GM23338 (cell line): ENCODE measurements around the gene PDE4D. TPM values are rescaled to one million over a fixed set of nuclear protein-coding genes. Genes with fewer than 3 reads are reported as not detected.

ENCODE experiments used
- CREB1 ChIP-seq: fragments of 250-450 bp; sonication (Bioruptor Pico); IDR thresholded peaks from 2 replicates; pipeline ENCODE4 v1.5.0; 2020; ENCODE audit warnings: low read depth, mild to moderate bottlenecking, moderate library complexity
- CTCF ChIP-seq, 2 experiments: fragments of 200-600 bp in 1 of 2; sonication (generic) in 1 of 2; conservative IDR thresholded peaks; 2 replicates each; pipeline versions ENCODE4 v1.5.1 to v1.6.1; 2016 to 2017; ENCODE audit warnings: antibody characterized with exemption in 2 of 2, low read depth in 2 of 2, mild to moderate bottlenecking in 2 of 2, moderate library complexity in 1 of 2
- NANOG ChIP-seq: IDR thresholded peaks from 2 replicates; pipeline ENCODE4 v1.6.1; 2016; ENCODE audit warnings: antibody characterized with exemption, borderline replicate concordance
- REST ChIP-seq: IDR thresholded peaks from one replicate; pipeline ENCODE4 v1.6.1; 2018; ENCODE audit warnings: antibody characterized with exemption; ENCODE audit not compliant: unreplicated experiment
- STAT1 ChIP-seq: IDR thresholded peaks from one replicate; pipeline ENCODE4 v1.6.1; 2016; ENCODE audit warnings: antibody characterized with exemption; ENCODE audit not compliant: unreplicated experiment
- ZNF114 ChIP-seq: fragments of 250-450 bp; sonication (Bioruptor Pico); IDR thresholded peaks from 2 replicates; pipeline ENCODE4 v1.5.0; 2020; ENCODE audit warnings: mild to moderate bottlenecking, moderate library complexity
- polyA plus RNA-seq: library from polyadenylated mRNA; unstranded; fragments of >200 nt; fragmentation: Nextera tagmentation; extraction: Ambion mirVana; gene quantifications from 2 replicates; pipeline ENCODE4 v1.2.1, GENCODE V29; 2016
- total RNA-seq: library from RNA; depleted of rRNA; stranded (reverse); fragments of >200 nt; shearing (Covaris generic); gene quantifications from 2 replicates; pipeline ENCODE4 v1.2.3, GENCODE V29; 2014
- TF ChIP-seq, protein P1 (sequence below): fragments of 250-450 bp; sonication (Bioruptor Pico); IDR thresholded peaks from 2 replicates; pipeline ENCODE4 v1.5.0; 2020; ENCODE audit warnings: mild to moderate bottlenecking, moderate library complexity
- TF ChIP-seq, protein P2 (sequence below): IDR thresholded peaks from 2 replicates; pipeline ENCODE4 v1.6.1; 2016; ENCODE audit warnings: antibody characterized with exemption

The PDE4D gene
- total and polyA plus RNA-seq, 2 experiments from 2014 or later: 2.1 to 4.7 TPM

GRCh38 chr5:59021286-59021673 is 872.2 kb downstream of the PDE4D start (continued):
- TF ChIP-seq, protein P1, sequence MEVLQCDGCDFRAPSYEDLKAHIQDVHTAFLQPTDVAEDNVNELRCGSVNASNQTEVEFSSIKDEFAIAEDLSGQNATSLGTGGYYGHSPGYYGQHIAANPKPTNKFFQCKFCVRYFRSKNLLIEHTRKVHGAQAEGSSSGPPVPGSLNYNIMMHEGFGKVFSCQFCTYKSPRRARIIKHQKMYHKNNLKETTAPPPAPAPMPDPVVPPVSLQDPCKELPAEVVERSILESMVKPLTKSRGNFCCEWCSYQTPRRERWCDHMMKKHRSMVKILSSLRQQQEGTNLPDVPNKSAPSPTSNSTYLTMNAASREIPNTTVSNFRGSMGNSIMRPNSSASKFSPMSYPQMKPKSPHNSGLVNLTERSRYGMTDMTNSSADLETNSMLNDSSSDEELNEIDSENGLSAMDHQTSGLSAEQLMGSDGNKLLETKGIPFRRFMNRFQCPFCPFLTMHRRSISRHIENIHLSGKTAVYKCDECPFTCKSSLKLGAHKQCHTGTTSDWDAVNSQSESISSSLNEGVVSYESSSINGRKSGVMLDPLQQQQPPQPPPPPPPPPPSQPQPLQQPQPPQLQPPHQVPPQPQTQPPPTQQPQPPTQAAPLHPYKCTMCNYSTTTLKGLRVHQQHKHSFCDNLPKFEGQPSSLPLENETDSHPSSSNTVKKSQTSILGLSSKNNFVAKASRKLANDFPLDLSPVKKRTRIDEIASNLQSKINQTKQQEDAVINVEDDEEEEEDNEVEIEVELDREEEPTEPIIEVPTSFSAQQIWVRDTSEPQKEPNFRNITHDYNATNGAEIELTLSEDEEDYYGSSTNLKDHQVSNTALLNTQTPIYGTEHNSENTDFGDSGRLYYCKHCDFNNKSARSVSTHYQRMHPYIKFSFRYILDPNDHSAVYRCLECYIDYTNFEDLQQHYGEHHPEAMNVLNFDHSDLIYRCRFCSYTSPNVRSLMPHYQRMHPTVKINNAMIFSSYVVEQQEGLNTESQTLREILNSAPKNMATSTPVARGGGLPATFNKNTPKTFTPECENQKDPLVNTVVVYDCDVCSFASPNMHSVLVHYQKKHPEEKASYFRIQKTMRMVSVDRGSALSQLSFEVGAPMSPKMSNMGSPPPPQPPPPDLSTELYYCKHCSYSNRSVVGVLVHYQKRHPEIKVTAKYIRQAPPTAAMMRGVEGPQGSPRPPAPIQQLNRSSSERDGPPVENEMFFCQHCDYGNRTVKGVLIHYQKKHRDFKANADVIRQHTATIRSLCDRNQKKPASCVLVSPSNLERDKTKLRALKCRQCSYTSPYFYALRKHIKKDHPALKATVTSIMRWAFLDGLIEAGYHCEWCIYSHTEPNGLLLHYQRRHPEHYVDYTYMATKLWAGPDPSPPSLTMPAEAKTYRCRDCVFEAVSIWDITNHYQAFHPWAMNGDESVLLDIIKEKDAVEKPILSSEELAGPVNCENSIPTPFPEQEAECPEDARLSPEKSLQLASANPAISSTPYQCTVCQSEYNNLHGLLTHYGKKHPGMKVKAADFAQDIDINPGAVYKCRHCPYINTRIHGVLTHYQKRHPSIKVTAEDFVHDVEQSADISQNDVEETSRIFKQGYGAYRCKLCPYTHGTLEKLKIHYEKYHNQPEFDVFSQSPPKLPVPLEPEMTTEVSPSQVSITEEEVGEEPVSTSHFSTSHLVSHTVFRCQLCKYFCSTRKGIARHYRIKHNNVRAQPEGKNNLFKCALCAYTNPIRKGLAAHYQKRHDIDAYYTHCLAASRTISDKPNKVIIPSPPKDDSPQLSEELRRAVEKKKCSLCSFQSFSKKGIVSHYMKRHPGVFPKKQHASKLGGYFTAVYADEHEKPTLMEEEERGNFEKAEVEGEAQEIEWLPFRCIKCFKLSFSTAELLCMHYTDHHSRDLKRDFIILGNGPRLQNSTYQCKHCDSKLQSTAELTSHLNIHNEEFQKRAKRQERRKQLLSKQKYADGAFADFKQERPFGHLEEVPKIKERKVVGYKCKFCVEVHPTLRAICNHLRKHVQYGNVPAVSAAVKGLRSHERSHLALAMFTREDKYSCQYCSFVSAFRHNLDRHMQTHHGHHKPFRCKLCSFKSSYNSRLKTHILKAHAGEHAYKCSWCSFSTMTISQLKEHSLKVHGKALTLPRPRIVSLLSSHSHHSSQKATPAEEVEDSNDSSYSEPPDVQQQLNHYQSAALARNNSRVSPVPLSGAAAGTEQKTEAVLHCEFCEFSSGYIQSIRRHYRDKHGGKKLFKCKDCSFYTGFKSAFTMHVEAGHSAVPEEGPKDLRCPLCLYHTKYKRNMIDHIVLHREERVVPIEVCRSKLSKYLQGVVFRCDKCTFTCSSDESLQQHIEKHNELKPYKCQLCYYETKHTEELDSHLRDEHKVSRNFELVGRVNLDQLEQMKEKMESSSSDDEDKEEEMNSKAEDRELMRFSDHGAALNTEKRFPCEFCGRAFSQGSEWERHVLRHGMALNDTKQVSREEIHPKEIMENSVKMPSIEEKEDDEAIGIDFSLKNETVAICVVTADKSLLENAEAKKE (CRISPR knock-in tag): no peak
- TF ChIP-seq ZNF114 (no peak), CREB1 (CRISPR knock-in tag) (no peak), CTCF (conservative IDR thresholded peaks at IDR 0.05; ENCODE audit: low read depth in 2 of 2) (no peak), STAT1 (no peak), NANOG (no peak), REST (no peak)
- TF ChIP-seq, protein P2, sequence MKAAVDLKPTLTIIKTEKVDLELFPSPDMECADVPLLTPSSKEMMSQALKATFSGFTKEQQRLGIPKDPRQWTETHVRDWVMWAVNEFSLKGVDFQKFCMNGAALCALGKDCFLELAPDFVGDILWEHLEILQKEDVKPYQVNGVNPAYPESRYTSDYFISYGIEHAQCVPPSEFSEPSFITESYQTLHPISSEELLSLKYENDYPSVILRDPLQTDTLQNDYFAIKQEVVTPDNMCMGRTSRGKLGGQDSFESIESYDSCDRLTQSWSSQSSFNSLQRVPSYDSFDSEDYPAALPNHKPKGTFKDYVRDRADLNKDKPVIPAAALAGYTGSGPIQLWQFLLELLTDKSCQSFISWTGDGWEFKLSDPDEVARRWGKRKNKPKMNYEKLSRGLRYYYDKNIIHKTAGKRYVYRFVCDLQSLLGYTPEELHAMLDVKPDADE: no peak
